A549 (cell line): Measurements from ENCODE around the gene MED1.

Source experiments
- CHD4 ChIP-seq: fragments of 200-600 bp; sonication (generic); IDR thresholded peaks from 2 replicates; pipeline ENCODE4 v1.6.1; 2016; ENCODE audit warnings: antibody characterized with exemption, mild to moderate bottlenecking, borderline replicate concordance
- JUNB ChIP-seq: fragments of >200 bp; sonication (Bioruptor Twin); formaldehyde crosslinking; IDR thresholded peaks from 2 replicates; pipeline ENCODE4 v1.6.1; 2016
- KDM1A ChIP-seq: fragments of 200-600 bp; sonication (generic); IDR thresholded peaks from 2 replicates; pipeline ENCODE4 v1.6.1; 2016; ENCODE audit warnings: low read depth, mild to moderate bottlenecking
- MAFK ChIP-seq: fragments of 450-650 bp; IDR thresholded peaks from 2 replicates; pipeline ENCODE4 v1.6.1; 2014; ENCODE audit not compliant: partially characterized antibody
- NFE2L2 ChIP-seq: fragments of 150-350 bp; conservative IDR thresholded peaks from 2 replicates; pipeline ENCODE4 v1.6.1; 2014; ENCODE audit warnings: low read length
- PHF8 ChIP-seq: fragments of 200-600 bp; sonication (generic); IDR thresholded peaks from 2 replicates; pipeline ENCODE4 v1.6.1; 2016; ENCODE audit warnings: low read depth, mild to moderate bottlenecking, antibody characterized with exemption, moderate library complexity, borderline replicate concordance
- POLR2A ChIP-seq: IDR thresholded peaks from 2 replicates; pipeline ENCODE4 v1.6.1; 2012; ENCODE audit warnings: mild to moderate bottlenecking, low read length
- ZNF302 ChIP-seq: fragments of 250-450 bp; sonication (Bioruptor Pico); IDR thresholded peaks from 2 replicates; pipeline ENCODE4 v1.9.0; 2021; ENCODE audit warnings: inconsistent platforms, mild to moderate bottlenecking, moderate library complexity
- TF ChIP-seq, protein P1 (sequence below): fragments of >200 bp; sonication (Bioruptor Twin); formaldehyde crosslinking; IDR thresholded peaks from 3 replicates; pipeline ENCODE4 v1.5.1; 2016

GRCh38 chr17:39406951-39407350 is 44.1 kb downstream of the MED1 start:
- TF ChIP-seq, protein P1, sequence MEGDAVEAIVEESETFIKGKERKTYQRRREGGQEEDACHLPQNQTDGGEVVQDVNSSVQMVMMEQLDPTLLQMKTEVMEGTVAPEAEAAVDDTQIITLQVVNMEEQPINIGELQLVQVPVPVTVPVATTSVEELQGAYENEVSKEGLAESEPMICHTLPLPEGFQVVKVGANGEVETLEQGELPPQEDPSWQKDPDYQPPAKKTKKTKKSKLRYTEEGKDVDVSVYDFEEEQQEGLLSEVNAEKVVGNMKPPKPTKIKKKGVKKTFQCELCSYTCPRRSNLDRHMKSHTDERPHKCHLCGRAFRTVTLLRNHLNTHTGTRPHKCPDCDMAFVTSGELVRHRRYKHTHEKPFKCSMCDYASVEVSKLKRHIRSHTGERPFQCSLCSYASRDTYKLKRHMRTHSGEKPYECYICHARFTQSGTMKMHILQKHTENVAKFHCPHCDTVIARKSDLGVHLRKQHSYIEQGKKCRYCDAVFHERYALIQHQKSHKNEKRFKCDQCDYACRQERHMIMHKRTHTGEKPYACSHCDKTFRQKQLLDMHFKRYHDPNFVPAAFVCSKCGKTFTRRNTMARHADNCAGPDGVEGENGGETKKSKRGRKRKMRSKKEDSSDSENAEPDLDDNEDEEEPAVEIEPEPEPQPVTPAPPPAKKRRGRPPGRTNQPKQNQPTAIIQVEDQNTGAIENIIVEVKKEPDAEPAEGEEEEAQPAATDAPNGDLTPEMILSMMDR: no peak
- no peak for TF ChIP-seq MAFK
- TF ChIP-seq KDM1A: no peak
- no peak for TF ChIP-seq PHF8
- no peak for TF ChIP-seq ZNF302
- TF ChIP-seq POLR2A: no peak
- TF ChIP-seq CHD4: no peak
- no peak for TF ChIP-seq NFE2L2
- no peak for TF ChIP-seq JUNB
